Erythroblast (primary cell): Measurements from ENCODE around the gene DEF6.

Experiments
- DNase-seq, 2 experiments: peaks; one replicate each; lab custom pipeline; 2025; lab: John Stamatoyannopoulos, UW
- GATA1 ChIP-seq: IDR thresholded peaks from 2 replicates; pipeline ENCODE4 v1.6.1; 2011; ENCODE audit warnings: low read depth, mild to moderate bottlenecking, control low read depth, low read length, moderate library complexity
- POLR2A ChIP-seq: IDR thresholded peaks from 2 replicates; pipeline ENCODE4 v1.6.1; 2011; ENCODE audit warnings: mild to moderate bottlenecking, low read length

DEF6 gene

DNA sequence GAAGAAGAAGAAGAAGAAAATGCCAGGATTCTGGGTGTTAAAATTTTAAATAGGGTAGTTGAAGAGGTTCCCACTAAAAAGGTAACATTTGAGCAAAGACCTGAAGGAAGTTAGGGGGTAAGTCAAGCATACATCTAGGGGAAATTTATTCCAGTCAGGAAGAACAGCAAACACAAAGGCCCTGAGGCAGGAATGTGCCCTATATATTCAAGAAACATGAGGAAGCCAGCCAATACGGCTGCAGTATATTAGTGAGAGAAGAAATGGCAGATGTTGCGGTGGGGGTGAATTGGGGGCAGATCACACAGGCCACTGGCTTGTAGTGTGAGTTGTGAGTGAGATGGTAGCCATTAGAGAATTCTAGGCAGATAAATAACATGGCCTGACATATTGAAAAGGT, 32.1 kb upstream of the DEF6 start:
- DNase-seq, result no peak
- TF ChIP-seq POLR2A (no peak), GATA1 (no peak)

GRCh38 chr6:35267446-35267845, 30.2 kb upstream of the DEF6 start:
- TF ChIP-seq GATA1, result no peak
- no peak for TF ChIP-seq POLR2A
- no peak for DNase-seq

- no peak for DNase-seq
- TF ChIP-seq POLR2A, result no peak
- no peak for TF ChIP-seq GATA1
These were observed 29.7 kb upstream of the DEF6 start for GRCh38 chr6:35267897-35268296.

- no peak for TF ChIP-seq GATA1
- DNase-seq, result no peak
These were observed 25.6 kb upstream of the DEF6 start for GRCh38 chr6:35272005-35272404.

GRCh38 chr6:35273822-35274559, 23.6 kb upstream of the DEF6 start:
- no peak for TF ChIP-seq GATA1
- TF ChIP-seq POLR2A, result no peak
- DNase-seq, result no peak

- DNase-seq, result no peak
- no peak for TF ChIP-seq GATA1
These were observed 21.8 kb upstream of the DEF6 start for GRCh38 chr6:35275744-35276260.

- DNase-seq, result no peak
- TF ChIP-seq GATA1 (no peak), POLR2A (no peak)
These were observed 18.9 kb upstream of the DEF6 start for GRCh38 chr6:35278708-35279107.

- no peak for DNase-seq
- TF ChIP-seq POLR2A, result no peak
- no peak for TF ChIP-seq GATA1
These were observed 16.7 kb upstream of the DEF6 start for GRCh38 chr6:35280903-35281302.

GRCh38 chr6:35282472-35282871, 15.1 kb upstream of the DEF6 start:
- DNase-seq, result no peak
- no peak for TF ChIP-seq GATA1
- no peak for TF ChIP-seq POLR2A

GRCh38 chr6:35283361-35283760, 14.3 kb upstream of the DEF6 start:
- TF ChIP-seq POLR2A (no peak), GATA1 (no peak)
- no peak for DNase-seq

GRCh38 chr6:35287671-35288396, 9.8 kb upstream of the DEF6 start:
- no peak for TF ChIP-seq POLR2A
- no peak for TF ChIP-seq GATA1
- DNase-seq, result no peak

DNA sequence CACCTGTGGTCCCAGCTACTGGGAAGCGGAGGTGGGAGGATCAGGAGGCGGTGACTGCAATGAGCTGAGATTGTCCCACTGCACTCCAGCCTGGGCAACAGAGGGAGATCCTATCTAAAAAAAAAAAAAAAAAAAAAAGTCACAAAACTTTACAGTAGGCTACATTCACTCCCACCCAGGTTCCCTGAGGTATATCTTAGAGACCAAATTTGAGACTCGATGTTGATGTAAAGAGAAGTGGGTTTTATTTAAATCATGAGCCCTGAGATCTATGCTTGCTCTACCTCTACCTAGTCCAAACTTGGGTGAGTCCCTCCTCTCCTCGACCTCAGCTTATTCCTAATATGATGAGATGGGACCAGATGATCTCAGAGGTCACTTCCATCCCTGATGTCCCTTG, 8.8 kb upstream of the DEF6 start:
- no peak for DNase-seq
- TF ChIP-seq GATA1 (no peak), POLR2A (no peak)

DNA sequence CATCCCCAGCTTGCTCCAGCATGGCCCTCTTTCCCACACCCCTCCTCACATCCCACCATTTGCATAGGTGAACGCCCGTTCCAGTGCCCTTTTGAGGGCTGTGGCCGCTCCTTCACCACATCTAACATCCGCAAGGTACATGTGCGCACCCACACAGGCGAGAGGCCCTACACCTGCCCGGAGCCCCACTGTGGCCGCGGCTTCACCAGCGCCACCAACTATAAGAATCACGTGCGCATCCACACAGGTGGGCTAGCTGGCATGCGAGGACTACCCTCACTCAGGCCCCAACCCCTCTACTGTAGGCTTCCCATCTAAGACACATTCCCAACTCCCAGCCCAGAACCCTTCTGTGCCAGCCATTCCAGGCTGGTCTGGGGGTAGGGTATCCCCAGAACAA, 6.1 kb upstream of the DEF6 start:
- TF ChIP-seq GATA1 (no peak), POLR2A (no peak)
- DNase-seq, result no peak

DNA sequence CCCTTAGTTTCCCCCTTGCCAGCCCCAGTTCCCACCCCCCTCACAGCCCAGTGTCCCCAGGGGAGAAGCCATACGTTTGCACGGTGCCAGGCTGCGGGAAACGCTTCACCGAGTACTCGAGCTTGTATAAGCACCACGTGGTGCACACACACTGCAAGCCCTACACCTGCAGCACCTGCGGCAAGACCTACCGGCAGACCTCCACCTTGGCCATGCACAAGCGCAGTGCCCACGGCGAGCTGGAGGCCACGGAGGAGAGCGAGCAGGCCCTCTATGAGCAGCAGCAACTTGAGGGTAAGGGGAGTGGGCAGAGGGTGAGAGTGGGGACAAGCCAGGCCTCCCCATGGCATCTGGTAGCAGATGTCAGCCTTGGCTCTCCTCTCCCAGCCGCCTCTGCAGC, 5.1 kb upstream of the DEF6 start:
- no peak for DNase-seq
- no peak for TF ChIP-seq GATA1
- no peak for TF ChIP-seq POLR2A
